ENCODE results near the gene DNER. TPM values are rescaled to one million over a fixed set of nuclear protein-coding genes. Genes with fewer than 3 reads are reported as not detected.
"Not testable (repeated sequence)": the region's sequence is repeated elsewhere in the genome, so short reads cannot be mapped to it uniquely, and the experiment has no call there.

Gene DNER
- total RNA-seq, 1 donor from 2014 or later, result not detected

DNA sequence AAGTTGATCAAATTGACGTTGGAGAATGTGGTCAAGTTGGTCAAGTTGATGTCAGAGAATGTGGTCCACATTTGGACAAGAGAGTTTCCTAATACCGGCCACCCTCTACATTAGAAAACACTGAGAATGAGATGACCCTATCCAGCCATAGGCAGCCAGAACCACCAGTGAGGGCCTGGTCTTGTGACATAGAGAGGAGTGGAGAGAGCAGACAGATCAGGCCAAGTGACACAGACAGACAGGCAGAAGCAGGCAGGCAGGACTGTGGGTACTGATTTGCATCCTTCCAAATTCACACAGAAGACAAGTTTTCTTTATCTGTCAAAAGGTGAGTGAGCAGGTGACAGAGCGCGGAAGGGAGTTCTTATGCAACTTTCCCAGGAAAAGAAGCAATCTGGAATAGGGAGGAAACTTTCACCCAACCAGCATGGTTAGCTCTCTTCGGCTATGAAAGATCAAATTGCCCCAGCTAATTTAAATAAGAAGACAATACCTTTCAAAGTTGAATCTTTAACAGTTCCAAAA, 334.2 kb downstream of the DNER start:
- peaks cover 26% of the 10 kb centered on the region for H3K9me3 Mint-ChIP-seq (ENCODE audit: low read depth)
- H3K27me3 Mint-ChIP-seq (ENCODE audit: low read depth), result peaks cover 2% of the 10 kb centered on the region
- TF ChIP-seq, protein P1, sequence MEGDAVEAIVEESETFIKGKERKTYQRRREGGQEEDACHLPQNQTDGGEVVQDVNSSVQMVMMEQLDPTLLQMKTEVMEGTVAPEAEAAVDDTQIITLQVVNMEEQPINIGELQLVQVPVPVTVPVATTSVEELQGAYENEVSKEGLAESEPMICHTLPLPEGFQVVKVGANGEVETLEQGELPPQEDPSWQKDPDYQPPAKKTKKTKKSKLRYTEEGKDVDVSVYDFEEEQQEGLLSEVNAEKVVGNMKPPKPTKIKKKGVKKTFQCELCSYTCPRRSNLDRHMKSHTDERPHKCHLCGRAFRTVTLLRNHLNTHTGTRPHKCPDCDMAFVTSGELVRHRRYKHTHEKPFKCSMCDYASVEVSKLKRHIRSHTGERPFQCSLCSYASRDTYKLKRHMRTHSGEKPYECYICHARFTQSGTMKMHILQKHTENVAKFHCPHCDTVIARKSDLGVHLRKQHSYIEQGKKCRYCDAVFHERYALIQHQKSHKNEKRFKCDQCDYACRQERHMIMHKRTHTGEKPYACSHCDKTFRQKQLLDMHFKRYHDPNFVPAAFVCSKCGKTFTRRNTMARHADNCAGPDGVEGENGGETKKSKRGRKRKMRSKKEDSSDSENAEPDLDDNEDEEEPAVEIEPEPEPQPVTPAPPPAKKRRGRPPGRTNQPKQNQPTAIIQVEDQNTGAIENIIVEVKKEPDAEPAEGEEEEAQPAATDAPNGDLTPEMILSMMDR (IDR thresholded peaks at IDR 0.05), result no peak
- H3K4me3 Mint-ChIP-seq (ENCODE audit: unreplicated experiment), result no peak overlapping the region
- H3K36me3 Mint-ChIP-seq (ENCODE audit: low read depth), result peaks cover 8% of the 10 kb centered on the region
- H3K4me1 Mint-ChIP-seq (ENCODE audit: low read depth), result no peaks in the 10 kb centered on the region
- no peak overlapping the region for H3K27ac Mint-ChIP-seq (ENCODE audit: unreplicated experiment)
- DNase-seq (ENCODE audit: low spot score), result no peak

DNA sequence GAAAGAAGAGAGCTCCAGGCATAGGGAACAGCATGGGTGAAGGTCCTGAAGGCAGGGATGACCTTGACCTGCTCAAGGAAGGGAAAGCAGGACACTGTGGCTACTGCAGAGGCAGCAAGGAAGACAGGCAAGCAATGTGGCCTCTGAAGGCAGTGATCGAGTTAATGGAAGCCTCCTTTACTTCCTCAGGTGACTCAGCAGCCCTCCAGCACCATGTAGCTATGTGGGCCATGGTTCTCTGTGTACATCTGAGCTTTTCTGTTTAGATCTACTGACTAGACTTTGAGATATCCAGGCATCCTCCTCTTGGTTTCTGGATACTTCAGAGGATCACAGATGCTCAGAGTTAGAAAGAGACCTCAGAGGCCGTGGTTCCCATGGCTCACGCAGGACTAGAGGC, 336.0 kb downstream of the DNER start:
- TF ChIP-seq, protein P1 (IDR thresholded peaks at IDR 0.05), result no peak
- peaks cover 1% of the 10 kb centered on the region for H3K36me3 Mint-ChIP-seq (ENCODE audit: low read depth)
- H3K27me3 Mint-ChIP-seq (ENCODE audit: low read depth), result no peaks in the 10 kb centered on the region
- no peak for DNase-seq (ENCODE audit: low spot score)
- no peak overlapping the region for H3K27ac Mint-ChIP-seq (ENCODE audit: unreplicated experiment)
- no peak overlapping the region for H3K4me3 Mint-ChIP-seq (ENCODE audit: unreplicated experiment)
- no peaks in the 10 kb centered on the region for H3K4me1 Mint-ChIP-seq (ENCODE audit: low read depth)
- peaks cover 10% of the 10 kb centered on the region for H3K9me3 Mint-ChIP-seq (ENCODE audit: low read depth)

DNA sequence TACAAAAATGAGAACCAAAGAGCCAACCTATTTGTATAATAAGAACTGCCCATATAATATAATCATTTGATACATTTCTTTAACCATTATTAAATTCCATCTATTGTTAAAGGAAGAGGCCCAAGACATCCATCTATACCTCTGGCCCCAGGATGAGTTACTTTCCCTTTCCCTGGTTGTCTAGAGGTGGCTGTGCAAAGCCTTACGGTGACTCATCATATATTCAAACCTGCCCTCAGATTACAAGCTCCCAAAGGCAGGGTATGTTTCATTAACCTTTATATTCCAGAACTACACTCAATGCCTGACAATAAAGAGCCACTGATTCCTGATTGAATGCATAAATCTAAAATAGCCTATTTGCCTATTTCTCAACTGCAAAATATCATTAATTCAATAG, 337.5 kb downstream of the DNER start:
- Mint-ChIP-seq H3K4me1 (ENCODE audit: low read depth) (no peaks in the 10 kb centered on the region), H3K36me3 (ENCODE audit: low read depth) (no peaks in the 10 kb centered on the region)
- DNase-seq (ENCODE audit: low spot score), result no peak

DNA sequence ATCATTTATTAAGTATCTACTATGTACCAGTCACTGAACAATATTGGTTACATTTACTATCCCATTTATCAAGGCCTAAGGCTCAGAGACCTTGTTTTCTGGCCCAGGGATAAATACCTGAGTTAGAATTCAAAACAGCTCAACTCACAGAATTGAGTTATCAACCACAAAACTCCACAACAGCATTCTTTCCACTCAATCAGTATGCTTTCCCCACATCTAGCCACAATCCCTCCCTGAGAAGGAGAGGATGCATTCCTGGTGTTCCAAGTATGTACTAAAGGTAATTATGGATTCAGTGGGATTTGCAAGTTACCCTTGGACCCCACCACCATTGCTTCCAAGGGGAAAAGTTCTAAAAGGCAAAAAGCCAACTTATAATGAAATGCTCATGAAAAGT, 339.1 kb downstream of the DNER start:
- H3K9me3 Mint-ChIP-seq (ENCODE audit: low read depth), result no peaks in the 10 kb centered on the region
- H3K27ac Mint-ChIP-seq (ENCODE audit: unreplicated experiment), result no peak overlapping the region
- no peaks in the 10 kb centered on the region for H3K4me1 Mint-ChIP-seq (ENCODE audit: low read depth)
- H3K4me3 Mint-ChIP-seq (ENCODE audit: unreplicated experiment), result no peak overlapping the region
- peaks cover 3% of the 10 kb centered on the region for H3K27me3 Mint-ChIP-seq (ENCODE audit: low read depth)
- TF ChIP-seq, protein P1 (IDR thresholded peaks at IDR 0.05), result no peak
- no peaks in the 10 kb centered on the region for H3K36me3 Mint-ChIP-seq (ENCODE audit: low read depth)
- DNase-seq (ENCODE audit: low spot score), result no peak

More for the DNA sequence above, 337.5 kb downstream of the DNER start:
- Mint-ChIP-seq H3K9me3 (ENCODE audit: low read depth) (no peaks in the 10 kb centered on the region), H3K27ac (ENCODE audit: unreplicated experiment) (no peak overlapping the region), H3K27me3 (ENCODE audit: low read depth) (peaks cover 1% of the 10 kb centered on the region), H3K4me3 (ENCODE audit: unreplicated experiment) (no peak overlapping the region)
- TF ChIP-seq, protein P1 (IDR thresholded peaks at IDR 0.05), result no peak

DNA sequence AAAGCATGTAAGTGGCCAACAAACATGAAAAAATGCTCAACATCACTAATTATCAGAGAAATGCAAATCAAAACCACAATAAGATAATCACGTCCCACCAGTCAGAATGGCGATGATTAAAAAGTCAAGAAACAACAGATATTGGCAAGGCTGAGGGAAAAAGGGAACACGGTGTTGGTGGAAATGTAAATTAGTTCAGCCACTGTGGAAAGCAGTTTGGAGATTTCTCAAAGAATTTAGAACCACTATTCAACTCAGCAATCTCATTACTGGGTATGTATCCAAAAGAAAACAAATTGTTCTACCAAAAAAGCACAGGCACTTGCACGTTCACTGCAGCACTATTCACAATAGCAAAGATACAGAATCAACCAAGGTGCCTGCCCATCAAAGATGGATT, 341.0 kb downstream of the DNER start:
- not testable (repeated sequence) for H3K4me1 Mint-ChIP-seq (ENCODE audit: low read depth); H3K4me3 Mint-ChIP-seq (ENCODE audit: unreplicated experiment); DNase-seq (ENCODE audit: low spot score); H3K36me3 Mint-ChIP-seq (ENCODE audit: low read depth); H3K27ac Mint-ChIP-seq (ENCODE audit: unreplicated experiment); H3K27me3 Mint-ChIP-seq (ENCODE audit: low read depth)
- H3K9me3 Mint-ChIP-seq (ENCODE audit: low read depth), result peaks cover 12% of the 10 kb centered on the region

DNA sequence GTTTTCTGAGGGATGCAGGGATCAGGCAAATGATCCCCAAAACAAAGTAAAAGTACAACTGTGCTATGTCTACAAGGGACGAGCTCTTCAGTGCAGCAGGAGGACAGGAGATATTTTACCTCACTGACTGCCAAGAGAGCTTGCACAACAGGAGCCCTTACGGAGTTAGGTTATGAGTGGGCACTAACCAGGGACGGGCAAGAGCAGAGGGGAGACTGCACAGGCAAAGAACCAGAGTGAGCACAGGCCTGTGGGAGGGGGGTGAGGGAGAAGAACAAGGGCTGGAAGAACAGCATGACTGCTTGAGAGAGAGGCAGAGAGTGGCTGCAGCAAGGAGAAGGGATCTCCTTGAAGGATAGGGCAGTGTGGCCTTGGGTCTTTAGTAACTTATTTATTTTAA, 342.1 kb downstream of the DNER start:
- Mint-ChIP-seq H3K4me3 (ENCODE audit: unreplicated experiment) (no peak overlapping the region), H3K9me3 (ENCODE audit: low read depth) (peaks cover 14% of the 10 kb centered on the region), H3K4me1 (ENCODE audit: low read depth) (no peaks in the 10 kb centered on the region), H3K27ac (ENCODE audit: unreplicated experiment) (no peak overlapping the region), H3K36me3 (ENCODE audit: low read depth) (peaks cover 1% of the 10 kb centered on the region), H3K27me3 (ENCODE audit: low read depth) (peaks cover 3% of the 10 kb centered on the region)
- TF ChIP-seq, protein P1 (IDR thresholded peaks at IDR 0.05), result no peak
- DNase-seq (ENCODE audit: low spot score), result no peak
